Natural killer cell (primary cell): ENCODE measurements around the gene ATP5F1C. TPM values are rescaled to one million over a fixed set of nuclear protein-coding genes. Genes with fewer than 3 reads are reported as not detected.
A peak's percentile ranks its signal among the peaks of the same experiment; 100 is the strongest.

Experiments used
- ATAC-seq, 3 donors: fragments of 150-1000 bp in 2 of 3; fragments of 200-7000 bp in 1 of 3; cut with Tn5 transposase; 1 replicate in 1 of 3; 2 replicates in 2 of 3; pipeline ENCODE4 v1.10.0; 2021; ENCODE audit warnings: mild to moderate bottlenecking in 2 of 3, moderate library complexity in 2 of 3
- DNase-seq, 2 donors: peaks; one replicate each; pipeline versions ENCODE4 v3.0.0 to v3.0.0-alpha.2; 2013 to 2021; ENCODE audit warnings: mixed read lengths in 1 of 2
- H3K27ac ChIP-seq: one replicate; pipeline ENCODE4 v1.5.1; 2013; ENCODE audit warnings: mild to moderate bottlenecking, low read length
- H3K27me3 ChIP-seq: one replicate; pipeline ENCODE4 v1.6.1; 2013; ENCODE audit warnings: low read length; ENCODE audit not compliant: control insufficient read depth, insufficient read depth
- H3K36me3 ChIP-seq: one replicate; pipeline ENCODE4 v1.6.1; 2013; ENCODE audit warnings: low read length; ENCODE audit not compliant: control insufficient read depth, insufficient read depth
- H3K4me1 ChIP-seq: one replicate; pipeline ENCODE4 v1.6.1; 2013; ENCODE audit warnings: low read length; ENCODE audit not compliant: control insufficient read depth, insufficient read depth
- H3K4me3 ChIP-seq: one replicate; pipeline ENCODE4 v1.5.1; 2013; ENCODE audit warnings: low read length
- H3K9me3 ChIP-seq: one replicate; pipeline ENCODE4 v1.6.1; 2013; ENCODE audit warnings: low read length; ENCODE audit not compliant: control insufficient read depth, insufficient read depth
- H3K27ac Mint-ChIP-seq, 2 donors: one replicate each; pipeline ENCODE4 v1.8.0; 2022; ENCODE audit warnings: mild to moderate bottlenecking in 2 of 2, mixed read lengths in 2 of 2, moderate library complexity in 1 of 2
- H3K27me3 Mint-ChIP-seq, 2 donors: one replicate each; pipeline ENCODE4 v1.8.0; 2022; ENCODE audit warnings: low read depth in 2 of 2, mixed read lengths in 2 of 2
- H3K36me3 Mint-ChIP-seq: one replicate; pipeline ENCODE4 v1.8.0; 2022; ENCODE audit warnings: mixed read lengths
- H3K4me1 Mint-ChIP-seq, 2 donors: one replicate each; pipeline ENCODE4 v1.8.0; 2022; ENCODE audit warnings: mixed read lengths in 2 of 2
- H3K4me3 Mint-ChIP-seq: one replicate; pipeline ENCODE4 v1.8.0; 2022; ENCODE audit warnings: mild to moderate bottlenecking, moderate library complexity, mixed read lengths
- H3K9me3 Mint-ChIP-seq, 2 donors: one replicate each; pipeline ENCODE4 v1.8.0; 2022; ENCODE audit warnings: mixed read lengths in 2 of 2
- WGBS: methylation state at CpG from one replicate; pipeline ENCODE4 v1.1.7; 2013; ENCODE audit warnings: missing lambda C conversion rate; ENCODE audit not compliant: insufficient coverage; 5-methylcytosine and 5-hydroxymethylcytosine counted together
- intact Hi-C: fragments of 100-400 bp; cut with micrococcal nuclease; formaldehyde crosslinking; loops from one replicate; pipeline ENCODE4 v1.14.2; 2022
- total RNA-seq, 4 donors: library from RNA; stranded (reverse); fragments of 120-200 nt in 1 of 4; gene quantifications; one replicate each; pipeline versions ENCODE4 v1.2.3 to v1.2.4, GENCODE V29; 2013 to 2022
- TF ChIP-seq, protein P1 (sequence below): fragments of 200-600 bp; IDR thresholded peaks from one replicate; pipeline ENCODE4 v1.8.0; 2022; ENCODE audit warnings: antibody characterized with exemption

ATP5F1C gene
- total RNA-seq, 3 donors from 2014 or later (not counting 1 experiment from before 2014, with no cell fraction given): 127 to 145 (median 135) TPM

DNA sequence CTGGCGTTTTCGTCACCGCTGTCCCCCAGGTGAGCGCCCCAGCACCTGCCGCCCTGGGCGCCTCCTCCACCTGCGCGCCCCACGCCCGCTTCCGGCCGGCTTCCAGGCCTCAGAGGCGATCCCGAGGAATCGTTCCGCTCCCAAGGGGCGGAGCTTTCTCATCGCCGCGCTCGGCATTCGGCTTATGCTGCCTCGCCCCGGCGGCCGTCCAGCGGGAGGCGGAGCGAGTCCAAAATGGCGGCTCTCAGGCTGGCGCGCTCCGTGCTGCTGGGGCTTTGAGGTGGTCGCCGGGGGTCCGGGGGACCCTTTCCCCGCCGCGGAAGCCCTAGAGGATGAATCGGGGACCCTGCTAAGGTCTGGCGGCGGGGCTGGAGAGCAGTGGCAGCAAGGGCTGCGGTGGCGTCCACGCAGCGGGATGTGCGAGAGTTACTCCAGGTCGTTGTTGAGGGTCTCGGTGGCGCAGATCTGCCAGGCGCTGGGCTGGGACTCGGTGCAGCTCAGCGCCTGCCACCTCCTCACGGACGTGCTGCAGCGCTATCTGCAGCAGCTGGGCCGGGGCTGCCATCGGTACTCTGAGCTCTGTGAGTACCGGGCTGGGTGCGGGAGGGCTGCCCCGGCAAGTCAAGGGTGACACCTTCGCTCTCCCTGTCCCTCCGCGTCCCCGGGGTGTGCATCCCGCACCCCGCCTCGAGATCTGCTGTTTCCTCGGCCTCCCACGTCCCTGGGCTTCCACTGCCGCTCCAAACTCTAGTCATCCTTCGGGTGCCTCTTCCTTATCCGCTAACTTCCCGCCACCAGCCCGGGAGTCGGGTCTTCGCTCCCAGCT is 30.5 kb downstream of the ATP5F1C start, which contains the start of gene TAF3:
Gene TAF3, plus strand, starts transcription at position 211 of the 826 bp plus-strand sequence. Its CDS starts 205 bp downstream, at position 416.
- WGBS: under 1% methylated on average over 77 of the region's 77 CpGs
- DNase-seq (peak; percentile 89 to 95), ATAC-seq (peak; percentile 95 to 99 (median 97))
- Histone ChIP-seq H3K27ac (peak within 1 kb of the TSS; percentile 52), H3K27me3 (no peaks in the 10 kb centered on the region), H3K36me3 (peaks cover 5% of the 10 kb centered on the region), H3K4me1 (peaks cover 17% of the 10 kb centered on the region), H3K9me3 (no peaks in the 10 kb centered on the region), H3K4me3 (peak within 1 kb of the TSS; percentile 89)
- H3K27me3 Mint-ChIP-seq: no peaks in the 10 kb centered on the region
- intact Hi-C loops: loop anchor here (1.0 kb wide), 1 partner anchor 30 kb away; the partner anchor contains the start of gene ATP5F1C
- peaks cover 33% of the 10 kb centered on the region in 2 donors for H3K4me1 Mint-ChIP-seq
- H3K36me3 Mint-ChIP-seq: no peaks in the 10 kb centered on the region
- H3K27ac Mint-ChIP-seq: peak within 1 kb of the TSS; percentile 70 to 89
- H3K9me3 Mint-ChIP-seq: no peaks in the 10 kb centered on the region
- TF ChIP-seq, protein P1, sequence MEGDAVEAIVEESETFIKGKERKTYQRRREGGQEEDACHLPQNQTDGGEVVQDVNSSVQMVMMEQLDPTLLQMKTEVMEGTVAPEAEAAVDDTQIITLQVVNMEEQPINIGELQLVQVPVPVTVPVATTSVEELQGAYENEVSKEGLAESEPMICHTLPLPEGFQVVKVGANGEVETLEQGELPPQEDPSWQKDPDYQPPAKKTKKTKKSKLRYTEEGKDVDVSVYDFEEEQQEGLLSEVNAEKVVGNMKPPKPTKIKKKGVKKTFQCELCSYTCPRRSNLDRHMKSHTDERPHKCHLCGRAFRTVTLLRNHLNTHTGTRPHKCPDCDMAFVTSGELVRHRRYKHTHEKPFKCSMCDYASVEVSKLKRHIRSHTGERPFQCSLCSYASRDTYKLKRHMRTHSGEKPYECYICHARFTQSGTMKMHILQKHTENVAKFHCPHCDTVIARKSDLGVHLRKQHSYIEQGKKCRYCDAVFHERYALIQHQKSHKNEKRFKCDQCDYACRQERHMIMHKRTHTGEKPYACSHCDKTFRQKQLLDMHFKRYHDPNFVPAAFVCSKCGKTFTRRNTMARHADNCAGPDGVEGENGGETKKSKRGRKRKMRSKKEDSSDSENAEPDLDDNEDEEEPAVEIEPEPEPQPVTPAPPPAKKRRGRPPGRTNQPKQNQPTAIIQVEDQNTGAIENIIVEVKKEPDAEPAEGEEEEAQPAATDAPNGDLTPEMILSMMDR: no peak
- peak within 1 kb of the TSS; percentile 97 for H3K4me3 Mint-ChIP-seq

DNA sequence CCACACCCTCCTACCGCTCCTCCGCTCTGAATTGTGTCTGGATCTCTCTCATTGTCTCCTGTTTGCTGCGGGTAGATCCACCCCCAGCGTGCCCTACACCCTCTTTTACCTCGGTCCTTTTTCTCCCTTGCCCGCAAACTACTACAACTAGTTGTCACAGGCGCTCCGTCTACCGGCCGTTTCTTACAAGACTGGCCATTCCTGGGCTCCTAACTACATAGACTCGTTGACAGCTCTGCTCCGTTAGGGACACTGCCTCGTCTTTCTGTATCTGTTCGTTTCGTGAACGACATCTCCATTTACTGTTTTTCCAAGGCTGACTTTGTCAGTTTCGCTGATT is 31.1 kb downstream of the ATP5F1C start:
- peak overlapping the region; percentile 70 to 89 for H3K27ac Mint-ChIP-seq
- Histone ChIP-seq H3K9me3 (no peaks in the 10 kb centered on the region), H3K36me3 (peaks cover 5% of the 10 kb centered on the region), H3K4me3 (peak overlapping the region; percentile 89), H3K27ac (no peak overlapping the region), H3K4me1 (peaks cover 17% of the 10 kb centered on the region), H3K27me3 (no peaks in the 10 kb centered on the region)
- no peaks in the 10 kb centered on the region for H3K27me3 Mint-ChIP-seq
- WGBS: under 1% methylated on average over 17 of the region's 17 CpGs
- TF ChIP-seq, protein P1: peak; percentile 15
- peaks cover 33% of the 10 kb centered on the region in 2 donors for H3K4me1 Mint-ChIP-seq
- DNase-seq (peak in 1 of 2 donors; percentile 49), ATAC-seq (no peak)
- peak overlapping the region; percentile 97 for H3K4me3 Mint-ChIP-seq
- no peaks in the 10 kb centered on the region for H3K9me3 Mint-ChIP-seq
- intact Hi-C loops: no loop called here
- H3K36me3 Mint-ChIP-seq: no peaks in the 10 kb centered on the region

DNA sequence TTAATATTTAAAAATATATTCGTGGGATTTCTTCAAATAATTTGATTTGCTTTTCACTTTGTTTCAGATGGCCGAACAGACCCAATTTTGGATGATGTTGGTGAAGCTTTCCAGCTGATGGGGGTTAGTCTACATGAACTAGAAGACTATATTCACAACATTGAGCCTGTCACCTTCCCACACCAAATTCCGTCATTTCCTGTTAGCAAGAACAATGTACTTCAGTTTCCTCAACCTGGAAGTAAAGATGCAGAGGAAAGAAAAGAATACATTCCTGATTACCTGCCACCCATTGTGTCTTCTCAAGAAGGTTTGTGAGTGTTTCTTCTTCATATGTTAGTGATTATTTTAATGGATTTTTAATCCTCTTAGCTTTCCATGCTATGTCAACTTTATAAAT is 36.3 kb downstream of the ATP5F1C start:
- peaks cover 7% of the 10 kb centered on the region for H3K4me1 ChIP-seq
- peaks cover 34 to 37% of the 10 kb centered on the region in 2 donors for H3K4me1 Mint-ChIP-seq

More for the DNA sequence above, 36.3 kb downstream of the ATP5F1C start:
- no peak overlapping the region for H3K4me3 ChIP-seq
- intact Hi-C loops: no loop called here
- H3K27me3 ChIP-seq: no peaks in the 10 kb centered on the region
- H3K36me3 ChIP-seq: peaks cover 28% of the 10 kb centered on the region
- H3K9me3 Mint-ChIP-seq: no peaks in the 10 kb centered on the region
- no peaks in the 10 kb centered on the region for H3K27me3 Mint-ChIP-seq
- WGBS: no CpG with 5 or more reads among the region's 3 CpGs
- TF ChIP-seq, protein P1: no peak
- no peaks in the 10 kb centered on the region for H3K9me3 ChIP-seq
- ATAC-seq (no peak), DNase-seq (no peak)
- H3K36me3 Mint-ChIP-seq: peaks cover 18% of the 10 kb centered on the region
- no peak overlapping the region for H3K27ac ChIP-seq
- H3K27ac Mint-ChIP-seq: no peak overlapping the region
- no peak overlapping the region for H3K4me3 Mint-ChIP-seq
